Chondrocyte (in vitro differentiated cells): ENCODE results near the gene COL5A1. TPM values are rescaled to one million over a fixed set of nuclear protein-coding genes. Genes with fewer than 3 reads are reported as not detected.

ENCODE experiments used
- DNase-seq: peaks from one replicate; pipeline ENCODE4 v3.0.0; 2021; ENCODE audit warnings: mixed read lengths, low spot score
- H3K27ac Mint-ChIP-seq: one replicate; pipeline ENCODE4 v1.8.0; 2021; ENCODE audit warnings: mild to moderate bottlenecking, moderate library complexity, mixed read lengths; ENCODE audit not compliant: unreplicated experiment
- H3K27me3 Mint-ChIP-seq: 2 replicates; pipeline ENCODE4 v1.8.0; 2021; ENCODE audit warnings: low read depth, mixed read lengths
- H3K36me3 Mint-ChIP-seq: 2 replicates; pipeline ENCODE4 v1.8.0; 2021; ENCODE audit warnings: low read depth, mixed read lengths
- H3K4me1 Mint-ChIP-seq: 2 replicates; pipeline ENCODE4 v1.8.0; 2021; ENCODE audit warnings: low read depth, mild to moderate bottlenecking, mixed read lengths
- H3K4me3 Mint-ChIP-seq: one replicate; pipeline ENCODE4 v1.8.0; 2021; ENCODE audit warnings: mild to moderate bottlenecking, moderate library complexity, mixed read lengths; ENCODE audit not compliant: unreplicated experiment
- H3K9me3 Mint-ChIP-seq: 2 replicates; pipeline ENCODE4 v1.8.0; 2021; ENCODE audit warnings: low read depth, mixed read lengths
- total RNA-seq: library from RNA; stranded (reverse); gene quantifications from 3 replicates; pipeline ENCODE4 v1.2.1, GENCODE V29; 2021
- TF ChIP-seq, protein P1 (sequence below): fragments of 200-600 bp; sonication (generic); IDR thresholded peaks from 2 replicates; pipeline ENCODE4 v1.5.0; 2021; ENCODE audit warnings: antibody characterized with exemption, mild to moderate bottlenecking, moderate library complexity

The COL5A1 gene
- total RNA-seq, 1 donor from 2014 or later = 2,235 TPM

DNA sequence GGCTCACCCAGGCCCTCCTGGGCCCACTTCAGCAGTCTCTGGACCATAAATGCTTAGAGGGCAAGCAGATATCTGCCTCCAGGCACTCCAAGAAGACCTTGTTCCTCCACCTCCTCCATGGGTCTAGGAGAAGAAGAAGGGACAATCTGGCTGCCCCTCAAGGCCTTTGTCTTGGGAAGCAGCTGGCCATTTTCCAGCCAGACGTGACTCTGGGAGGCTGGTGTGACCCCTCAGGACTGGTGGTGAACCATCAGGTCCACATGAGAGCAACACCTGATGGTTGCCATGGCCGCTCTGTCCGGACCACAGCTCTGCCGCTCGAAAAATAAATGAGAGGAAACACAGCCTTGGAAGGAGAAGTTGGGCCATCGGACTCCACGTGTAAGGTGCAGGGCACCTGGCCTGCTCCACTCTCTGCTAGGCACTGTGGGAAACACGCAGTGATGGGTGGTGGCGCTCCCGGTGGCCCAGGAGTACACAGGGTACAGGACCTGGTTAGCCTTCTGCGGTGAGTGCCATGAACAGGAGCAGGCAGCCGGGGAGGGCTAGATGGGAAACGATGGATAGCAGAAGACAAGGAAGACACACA, 3.0 kb upstream of the COL5A1 start:
- H3K4me1 Mint-ChIP-seq = peaks cover 32% of the 10 kb centered on the region
- DNase-seq = no peak
- H3K27me3 Mint-ChIP-seq = no peaks in the 10 kb centered on the region
- TF ChIP-seq, protein P1, sequence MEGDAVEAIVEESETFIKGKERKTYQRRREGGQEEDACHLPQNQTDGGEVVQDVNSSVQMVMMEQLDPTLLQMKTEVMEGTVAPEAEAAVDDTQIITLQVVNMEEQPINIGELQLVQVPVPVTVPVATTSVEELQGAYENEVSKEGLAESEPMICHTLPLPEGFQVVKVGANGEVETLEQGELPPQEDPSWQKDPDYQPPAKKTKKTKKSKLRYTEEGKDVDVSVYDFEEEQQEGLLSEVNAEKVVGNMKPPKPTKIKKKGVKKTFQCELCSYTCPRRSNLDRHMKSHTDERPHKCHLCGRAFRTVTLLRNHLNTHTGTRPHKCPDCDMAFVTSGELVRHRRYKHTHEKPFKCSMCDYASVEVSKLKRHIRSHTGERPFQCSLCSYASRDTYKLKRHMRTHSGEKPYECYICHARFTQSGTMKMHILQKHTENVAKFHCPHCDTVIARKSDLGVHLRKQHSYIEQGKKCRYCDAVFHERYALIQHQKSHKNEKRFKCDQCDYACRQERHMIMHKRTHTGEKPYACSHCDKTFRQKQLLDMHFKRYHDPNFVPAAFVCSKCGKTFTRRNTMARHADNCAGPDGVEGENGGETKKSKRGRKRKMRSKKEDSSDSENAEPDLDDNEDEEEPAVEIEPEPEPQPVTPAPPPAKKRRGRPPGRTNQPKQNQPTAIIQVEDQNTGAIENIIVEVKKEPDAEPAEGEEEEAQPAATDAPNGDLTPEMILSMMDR = no peak
- H3K9me3 Mint-ChIP-seq = no peaks in the 10 kb centered on the region
- H3K36me3 Mint-ChIP-seq = peaks cover 10% of the 10 kb centered on the region
- H3K27ac Mint-ChIP-seq = no peak overlapping the region
- no peak overlapping the region for H3K4me3 Mint-ChIP-seq

DNA sequence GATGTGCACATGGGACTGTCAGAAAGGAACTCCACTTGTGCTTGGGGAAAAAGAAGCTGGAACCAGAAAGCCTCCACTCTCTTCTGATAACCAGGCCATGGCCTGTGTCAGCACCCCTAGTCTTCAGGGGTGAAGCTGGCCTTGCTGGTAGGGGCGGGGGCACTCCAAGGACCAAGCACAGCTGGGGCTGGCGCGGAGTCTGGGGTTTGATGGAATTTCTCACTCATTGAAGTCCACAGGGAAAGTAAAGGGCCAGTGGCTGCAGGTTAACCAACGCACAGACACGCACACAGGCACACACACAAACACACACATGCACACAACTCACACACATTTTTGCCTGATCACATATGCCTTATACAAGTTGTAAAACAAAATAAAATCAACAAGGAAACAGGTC, 1.6 kb upstream of the COL5A1 start:
- Mint-ChIP-seq H3K27ac (peak overlapping the region; percentile 94), H3K9me3 (no peaks in the 10 kb centered on the region), H3K4me3 (peak overlapping the region; percentile 67), H3K4me1 (peaks cover 32% of the 10 kb centered on the region), H3K27me3 (no peaks in the 10 kb centered on the region), H3K36me3 (peaks cover 16% of the 10 kb centered on the region)
- TF ChIP-seq, protein P1 = no peak
- no peak for DNase-seq

DNA sequence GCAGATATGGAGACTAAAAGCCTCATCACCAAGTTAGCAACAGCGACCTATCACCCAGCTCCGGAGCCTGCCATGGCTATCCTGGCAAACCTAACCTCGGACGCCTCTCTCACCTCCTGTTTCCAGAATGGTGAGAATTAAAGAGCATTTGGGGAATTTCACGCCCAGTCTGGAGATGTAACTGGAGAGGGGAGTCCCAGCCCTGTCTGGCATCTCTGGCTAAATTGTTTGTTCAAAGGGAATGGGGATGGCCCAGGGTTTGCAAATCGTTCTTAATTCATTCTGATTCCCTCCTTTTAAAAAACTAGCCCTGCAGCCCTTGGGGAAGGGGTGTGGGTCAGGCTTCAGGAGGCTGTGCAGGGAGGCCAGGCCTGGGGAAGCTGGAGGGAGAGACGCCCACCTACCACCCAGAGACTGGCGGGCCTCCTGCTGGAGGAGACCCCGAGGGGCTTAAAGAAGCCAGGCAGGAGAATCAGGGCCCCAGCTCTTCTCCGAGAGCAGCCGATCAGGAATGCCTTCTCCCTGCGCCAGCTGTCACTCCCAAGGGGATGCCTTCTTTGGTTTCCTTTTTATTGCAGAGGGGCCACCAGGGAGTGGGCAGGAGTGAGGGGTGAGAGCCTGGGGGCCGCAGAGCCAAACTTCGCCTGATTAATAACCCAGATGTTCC, 964 bp upstream of the COL5A1 start:
- DNase-seq = no peak
- TF ChIP-seq, protein P1 = no peak
- no peaks in the 10 kb centered on the region for H3K9me3 Mint-ChIP-seq
- peaks cover 39% of the 10 kb centered on the region for H3K4me1 Mint-ChIP-seq
- H3K4me3 Mint-ChIP-seq = peak overlapping the region; percentile 67
- peaks cover 16% of the 10 kb centered on the region for H3K36me3 Mint-ChIP-seq
- H3K27me3 Mint-ChIP-seq = no peaks in the 10 kb centered on the region
- H3K27ac Mint-ChIP-seq = peak overlapping the region; percentile 94

DNA sequence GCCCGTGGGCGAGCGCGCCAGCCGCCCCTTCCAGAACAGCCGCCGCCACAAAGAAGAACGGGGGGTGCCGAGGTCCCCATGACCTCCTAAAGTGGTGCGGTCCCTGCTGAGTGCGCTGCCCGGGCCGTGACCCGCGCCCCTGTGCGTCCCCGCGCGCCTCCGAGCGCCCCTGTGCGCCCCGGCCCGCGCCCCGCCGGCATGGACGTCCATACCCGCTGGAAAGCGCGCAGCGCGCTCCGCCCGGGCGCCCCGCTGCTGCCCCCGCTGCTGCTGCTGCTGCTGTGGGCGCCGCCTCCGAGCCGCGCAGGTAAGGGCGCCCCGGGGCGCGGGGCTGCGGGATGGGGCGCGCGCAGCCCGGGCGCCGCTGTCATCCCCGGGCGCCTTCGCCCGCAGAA, 384 bp downstream of the COL5A1 start:
- Mint-ChIP-seq H3K36me3 (peaks cover 26% of the 10 kb centered on the region), H3K4me1 (peaks cover 47% of the 10 kb centered on the region)

DNA sequence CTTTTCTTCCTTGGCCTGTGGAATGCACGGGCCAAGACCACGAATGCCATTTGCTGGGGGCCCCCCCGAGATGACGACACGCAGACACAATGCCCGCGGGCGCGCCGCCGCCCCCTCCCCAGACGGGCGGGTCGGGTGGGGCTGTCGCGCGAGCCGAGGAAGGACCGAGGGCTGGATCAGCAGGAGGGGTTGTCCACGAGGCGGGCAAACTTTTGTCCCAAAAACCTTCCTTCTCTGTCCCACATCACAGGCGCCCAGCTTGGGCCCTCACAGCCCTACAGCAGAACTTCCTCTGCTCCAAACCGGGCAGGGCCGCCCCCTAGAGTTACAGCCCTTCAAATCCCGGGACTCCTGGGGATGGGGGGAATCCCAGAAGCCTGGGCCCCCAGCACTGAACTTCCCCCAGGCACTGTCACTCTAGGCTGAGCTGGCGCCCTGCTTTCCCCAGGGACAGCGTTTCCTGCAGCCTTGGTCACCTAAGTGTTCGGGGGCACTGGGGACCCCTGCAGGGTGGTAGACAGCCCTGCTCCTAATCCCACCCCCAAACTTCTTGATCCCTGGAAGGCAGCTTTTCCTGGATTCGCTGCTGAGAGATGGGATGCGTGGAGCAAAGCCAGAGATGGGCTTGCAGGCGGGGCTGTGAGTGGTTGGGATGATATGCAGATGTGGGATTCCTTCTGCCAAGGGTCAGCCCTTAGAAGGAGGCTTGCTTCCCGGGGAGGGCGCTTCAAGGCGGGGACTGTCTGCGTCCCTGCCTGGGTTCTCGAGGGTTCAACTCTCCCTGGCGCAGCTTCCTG, 980 bp downstream of the COL5A1 start:
- DNase-seq = no peak
- Mint-ChIP-seq H3K4me1 (peaks cover 47% of the 10 kb centered on the region), H3K4me3 (peak overlapping the region; percentile 95), H3K36me3 (peaks cover 30% of the 10 kb centered on the region), H3K27ac (peak overlapping the region; percentile 90), H3K27me3 (no peaks in the 10 kb centered on the region), H3K9me3 (no peaks in the 10 kb centered on the region)
- TF ChIP-seq, protein P1 = peak; percentile 78

More for the DNA sequence above, 384 bp downstream of the COL5A1 start:
- H3K9me3 Mint-ChIP-seq = no peaks in the 10 kb centered on the region
- no peak for DNase-seq
- TF ChIP-seq, protein P1 = no peak
- H3K4me3 Mint-ChIP-seq = peak overlapping the region; percentile 95
- H3K27me3 Mint-ChIP-seq = no peaks in the 10 kb centered on the region
- peak overlapping the region; percentile 59 for H3K27ac Mint-ChIP-seq
